ENCODE data around the gene SLC30A5. TPM values are rescaled to one million over a fixed set of nuclear protein-coding genes. Genes with fewer than 3 reads are reported as not detected.

SLC30A5 gene
- total and polyA plus RNA-seq, 2 donors (not counting 3 experiments of a cell fraction or from before 2014, with no cell fraction given): 33.0 to 37.0 TPM

GRCh38 chr5:69091771-69092170, 2.0 kb upstream of the SLC30A5 start:
- Histone ChIP-seq H3K4me1 (ENCODE audit: control insufficient read depth, extremely low read depth, insufficient read depth, low read length) (peaks cover 9% of the 10 kb centered on the region), H3K27me3 (ENCODE audit: control insufficient read depth in 2 of 2, insufficient read depth in 2 of 2, low read length in 2 of 2) (no peaks in the 10 kb centered on the region), H3K9me1 (replicated peaks; ENCODE audit: control insufficient read depth, extremely low read depth, insufficient read depth, low read length) (no peaks in the 10 kb centered on the region), H2AFZ (ENCODE audit: low read depth, low read length) (no peak overlapping the region), H3K9ac (replicated peaks; ENCODE audit: extremely low read depth, insufficient read depth, low read length) (no peak overlapping the region), H3K4me2 (ENCODE audit: insufficient read depth, low read length) (no peak overlapping the region), H3K9me3 (replicated peaks; ENCODE audit: control insufficient read depth, insufficient read depth, low read length) (no peaks in the 10 kb centered on the region), H3K79me2 (ENCODE audit: control insufficient read depth, insufficient read depth, low read length) (peaks cover 23% of the 10 kb centered on the region), H3K27ac (ENCODE audit: insufficient read depth, low read depth, low read length) (no peak overlapping the region), H4K20me1 (replicated peaks; ENCODE audit: control insufficient read depth, extremely low read depth, insufficient read depth, low read length) (no peaks in the 10 kb centered on the region), H3K36me3 (ENCODE audit: control insufficient read depth in 2 of 2, extremely low read depth in 1 of 2, insufficient read depth in 2 of 2, low read length in 2 of 2) (no peaks in the 10 kb centered on the region), H3K4me3 (replicated peaks in 1 of 3; ENCODE audit: insufficient read depth in 1 of 3, low read depth in 1 of 3, low read length in 3 of 3) (no peak overlapping the region)
- no TSS peak for BruUV-seq (replicated peaks)
- dilution Hi-C loops (cut with MboI; ENCODE audit: extremely low pct_ligation_motif_present, low sequenced_read_pairs): no loop called here
- no peak for DNase-seq (ENCODE audit: low read depth, low spot score)
- ChIA-PET POLR2A (no interaction called here), CTCF (no interaction called here)
- intact Hi-C loops (cut with micrococcal nuclease): loop anchor here (2.0 kb wide), 1 partner anchor 49 kb away; no protein-coding TSS in a partner anchor
- TF ChIP-seq JUN (IDR thresholded peaks at IDR 0.05; ENCODE audit: borderline replicate concordance, insufficient read depth, insufficient read length, low read depth) (no peak), FOS (IDR thresholded peaks at IDR 0.05; ENCODE audit: borderline replicate concordance, insufficient read depth, low read length) (no peak), EZH2 (IDR thresholded peaks at IDR 0.05; ENCODE audit: borderline replicate concordance, low read depth, low read length, severe bottlenecking) (no peak), POLR2AphosphoS5 (IDR thresholded peaks at IDR 0.05; ENCODE audit: insufficient read depth, low read depth, low read length) (no peak)
- FAIRE-seq: no peak

- Histone ChIP-seq H3K9ac (replicated peaks; ENCODE audit: extremely low read depth, insufficient read depth, low read length) (no peak overlapping the region), H3K4me3 (replicated peaks in 1 of 3; ENCODE audit: insufficient read depth in 1 of 3, low read depth in 1 of 3, low read length in 3 of 3) (no peak overlapping the region), H4K20me1 (replicated peaks; ENCODE audit: control insufficient read depth, extremely low read depth, insufficient read depth, low read length) (no peaks in the 10 kb centered on the region), H3K27ac (ENCODE audit: insufficient read depth, low read depth, low read length) (no peak overlapping the region), H3K4me2 (ENCODE audit: insufficient read depth, low read length) (no peak overlapping the region), H3K36me3 (ENCODE audit: control insufficient read depth in 2 of 2, extremely low read depth in 1 of 2, insufficient read depth in 2 of 2, low read length in 2 of 2) (no peaks in the 10 kb centered on the region), H3K79me2 (ENCODE audit: control insufficient read depth, insufficient read depth, low read length) (peaks cover 32% of the 10 kb centered on the region), H2AFZ (ENCODE audit: low read depth, low read length) (peak overlapping the region; percentile 58), H3K9me1 (replicated peaks; ENCODE audit: control insufficient read depth, extremely low read depth, insufficient read depth, low read length) (no peaks in the 10 kb centered on the region), H3K27me3 (ENCODE audit: control insufficient read depth in 2 of 2, insufficient read depth in 2 of 2, low read length in 2 of 2) (no peaks in the 10 kb centered on the region), H3K9me3 (replicated peaks; ENCODE audit: control insufficient read depth, insufficient read depth, low read length) (no peaks in the 10 kb centered on the region), H3K4me1 (ENCODE audit: control insufficient read depth, extremely low read depth, insufficient read depth, low read length) (peaks cover 9% of the 10 kb centered on the region)
- intact Hi-C loops (cut with micrococcal nuclease): loop anchor here (1.0 to 2.0 kb wide), 4 partner anchors 50 to 276 kb away; partner anchors contain the start of genes AK6, RAD17 and TAF9
- POLR2A ChIA-PET: interaction anchor here (0.7 kb wide), 1 partner anchor 48 kb away, joined by 6 read pairs; no protein-coding TSS in a partner anchor
- CTCF ChIA-PET: interaction anchor here (0.6 to 1.8 kb wide), 39 partner anchors 8 to 1921 kb away, joined by 3 to 47 read pairs (median 4); partner anchors contain the start of genes AK6, CCDC125, CDK7 and CENPH
- FAIRE-seq (no peak), DNase-seq (ENCODE audit: low read depth, low spot score) (no peak)
- BruUV-seq (replicated peaks): no TSS peak
- dilution Hi-C loops (cut with MboI; ENCODE audit: extremely low pct_ligation_motif_present, low sequenced_read_pairs): no loop called here
- no peak for TF ChIP-seq MYC (IDR thresholded peaks at IDR 0.05; ENCODE audit: low read depth, low read length)
- no peak for TF ChIP-seq CTCF (IDR thresholded peaks at IDR 0.05; ENCODE audit: extremely low read depth in 1 of 2, insufficient read depth in 1 of 2, low read depth in 1 of 2, low read length in 2 of 2)
- TF ChIP-seq POLR2A (IDR thresholded peaks at IDR 0.05; ENCODE audit: low read depth, low read length): no peak
These were observed 845 bp upstream of the SLC30A5 start for GRCh38 chr5:69092969-69093368.

Data from endothelial cell of umbilical vein (primary cell).